ENCODE results near the gene HEPN1. TPM values are rescaled to one million over a fixed set of nuclear protein-coding genes. Genes with fewer than 3 reads are reported as not detected.
"Not testable (repeated sequence)": the region's sequence is repeated elsewhere in the genome, so short reads cannot be mapped to it uniquely, and the experiment has no call there.

Gene HEPN1
- total RNA-seq, 2 donors from 2014 or later: not detected

GRCh38 chr11:124945826-124946225 lies 26.8 kb downstream of the HEPN1 start:
- Mint-ChIP-seq H3K27ac (no peak overlapping the region), H3K9me3 (peaks cover 7 to 12% of the 10 kb centered on the region in 2 donors), H3K36me3 (peaks cover 7 to 9% of the 10 kb centered on the region in 2 donors)
- ATAC-seq (no peak), DNase-seq (ENCODE audit: low spot score in 2 of 2) (no peak)

GRCh38 chr11:124946735-124947141 lies 27.7 kb downstream of the HEPN1 start:
- ATAC-seq (no peak), DNase-seq (ENCODE audit: low spot score in 2 of 2) (no peak)
- Mint-ChIP-seq H3K36me3 (peaks cover 7 to 9% of the 10 kb centered on the region in 2 donors), H3K9me3 (peaks cover 7 to 12% of the 10 kb centered on the region in 2 donors), H3K27ac (no peak overlapping the region)

- Mint-ChIP-seq H3K27ac (no peak overlapping the region), H3K36me3 (peaks cover 7 to 9% of the 10 kb centered on the region in 2 donors), H3K9me3 (peaks cover 7 to 12% of the 10 kb centered on the region in 2 donors)
- ATAC-seq (no peak), DNase-seq (ENCODE audit: low spot score in 2 of 2) (no peak)
These were observed 31.7 kb downstream of the HEPN1 start for GRCh38 chr11:124950601-124951330.

- no peak for ATAC-seq
- no peak for DNase-seq (ENCODE audit: low spot score in 2 of 2)
- H3K27ac Mint-ChIP-seq: no peak overlapping the region
- H3K36me3 Mint-ChIP-seq: peaks cover 7 to 9% of the 10 kb centered on the region in 2 donors
- H3K9me3 Mint-ChIP-seq: peaks cover 7 to 12% of the 10 kb centered on the region in 2 donors
These were observed 32.3 kb downstream of the HEPN1 start for GRCh38 chr11:124951341-124951740.

DNA sequence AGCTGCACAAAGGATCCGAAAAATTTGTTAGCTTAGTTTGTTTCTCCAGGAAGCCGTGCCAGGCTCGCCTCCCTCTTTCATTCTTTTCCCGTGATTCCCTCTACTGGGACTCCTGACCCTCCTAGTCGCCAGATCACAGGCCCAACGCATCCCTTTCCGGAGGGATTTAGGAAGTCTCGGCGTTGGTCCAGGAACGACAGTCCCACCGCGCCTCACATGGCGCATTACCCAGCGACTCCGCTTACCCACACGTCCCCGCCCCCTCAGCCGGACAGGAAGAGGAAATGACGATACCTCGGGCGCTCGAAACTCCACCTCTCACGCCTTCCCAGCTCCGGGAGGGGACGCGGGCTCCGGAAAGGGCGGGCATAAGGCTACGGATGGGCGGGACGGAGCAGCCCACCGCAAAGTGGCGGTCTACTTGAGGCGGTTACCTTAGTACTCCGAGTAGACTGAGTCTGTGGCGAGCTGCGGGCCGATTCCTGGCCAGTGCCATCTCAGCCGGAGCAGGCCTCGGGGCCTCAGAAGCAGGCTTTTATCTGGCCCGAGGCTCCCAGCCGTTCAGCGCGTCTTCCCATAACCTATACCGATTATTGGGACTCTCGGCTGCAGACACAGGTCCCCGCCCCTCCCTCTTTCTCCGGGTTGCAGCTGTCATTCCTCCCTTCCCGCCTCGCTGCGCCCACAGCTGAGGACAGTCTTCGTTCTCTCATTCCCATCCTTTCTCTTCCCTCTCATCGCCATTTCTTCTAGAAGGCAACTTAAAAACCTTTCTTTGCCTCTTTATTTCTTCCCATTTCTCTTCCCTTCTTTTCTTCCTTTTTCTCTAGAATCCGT lies 34.9 kb downstream of the HEPN1 start, which contains the start of gene CCDC15:
Gene CCDC15 (plus strand): TSS at position 450 of the 837 bp plus-strand sequence. CDS start 531 bp downstream, outside the sequence.
- ATAC-seq (peak; percentile 98 to 100), DNase-seq (ENCODE audit: low spot score in 2 of 2) (peak; percentile 90 to 97)
- Mint-ChIP-seq H3K9me3 (no peaks in the 10 kb centered on the region), H3K36me3 (no peaks in the 10 kb centered on the region), H3K27ac (no peak within 1 kb of the TSS)

- ATAC-seq: no peak
- DNase-seq (ENCODE audit: low spot score in 2 of 2): no peak
These were observed 35.5 kb downstream of the HEPN1 start for GRCh38 chr11:124954590-124954955.

GRCh38 chr11:124955035-124955434 lies 36.0 kb downstream of the HEPN1 start:
- Mint-ChIP-seq H3K36me3 (no peaks in the 10 kb centered on the region), H3K9me3 (no peaks in the 10 kb centered on the region), H3K27ac (no peak overlapping the region)
- no peak for DNase-seq (ENCODE audit: low spot score in 2 of 2)
- no peak for ATAC-seq

More at GRCh38 chr11:124954590-124954955, 35.5 kb downstream of the HEPN1 start:
- Mint-ChIP-seq H3K27ac (no peak overlapping the region), H3K9me3 (no peaks in the 10 kb centered on the region), H3K36me3 (no peaks in the 10 kb centered on the region)

DNA sequence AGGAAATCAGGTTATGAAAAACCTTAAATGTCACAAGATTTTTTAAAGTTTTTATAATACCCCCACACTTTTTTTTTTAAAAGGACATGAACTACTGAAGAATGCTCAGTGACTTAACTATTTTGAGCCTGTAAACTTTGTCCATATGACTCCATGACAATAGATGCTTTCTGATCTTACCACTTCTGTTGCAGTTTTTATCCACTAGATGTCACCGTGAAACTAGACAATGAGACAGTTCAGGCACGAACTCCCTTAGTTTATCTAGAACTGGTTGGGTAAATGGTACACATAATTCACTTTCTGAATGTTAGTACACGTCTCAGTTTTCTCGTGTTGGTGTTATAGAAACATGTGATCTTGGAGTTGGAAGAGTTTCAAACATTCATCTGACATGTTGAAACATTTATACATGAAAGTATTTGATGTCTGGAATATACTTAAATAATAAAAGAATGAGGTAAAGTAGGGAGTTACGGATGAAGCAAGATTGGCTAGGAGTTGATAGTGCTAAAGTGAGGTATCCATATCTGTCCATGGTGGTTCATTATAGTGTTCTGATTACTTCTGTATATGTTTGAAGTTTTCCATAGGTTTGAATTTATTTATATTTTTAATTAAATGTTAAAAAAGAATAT lies 43.0 kb downstream of the HEPN1 start:
- no peak overlapping the region for H3K27ac Mint-ChIP-seq
- H3K36me3 Mint-ChIP-seq: peaks cover 0 to 5% of the 10 kb centered on the region in 2 donors
- ATAC-seq (peak; percentile 68 to 90), DNase-seq (ENCODE audit: low spot score in 2 of 2) (peak in 1 of 2 donors; percentile 12)
- H3K9me3 Mint-ChIP-seq: no peaks in the 10 kb centered on the region

DNA sequence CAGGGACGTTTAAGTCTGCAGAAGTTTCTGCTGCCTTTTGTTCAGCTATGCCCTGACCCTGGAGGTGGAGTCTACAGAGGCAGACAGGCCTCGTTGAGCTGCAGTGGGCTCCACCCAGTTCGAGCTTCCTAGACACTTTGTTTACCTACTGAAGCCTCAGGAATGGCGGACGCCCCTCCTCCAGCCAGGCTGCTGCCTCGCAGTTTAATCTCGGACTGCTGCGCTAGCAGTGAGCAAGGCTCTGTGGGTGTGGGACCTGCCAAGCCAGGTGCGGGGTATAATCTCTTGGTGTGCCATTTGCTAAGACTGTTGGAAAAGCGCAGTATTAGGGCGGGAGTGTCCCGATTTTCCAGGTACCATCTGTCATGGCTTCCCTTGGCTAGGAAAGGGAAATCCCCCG lies 49.1 kb downstream of the HEPN1 start:
- not testable (repeated sequence) for ATAC-seq; H3K9me3 Mint-ChIP-seq; DNase-seq (ENCODE audit: low spot score in 2 of 2); H3K36me3 Mint-ChIP-seq; H3K27ac Mint-ChIP-seq

Other genes with a start within 250 kb of the HEPN1 start
- 10 to 100 TPM in 1 of 2 donors, 1 to 10 TPM in 1; 7.6 to 12.3 TPM for gene SIAE, start 245.5 kb upstream of the HEPN1 start, total RNA-seq
- 1 to 10 TPM; 1.9 to 2.6 TPM for gene SPA17, start 245.3 kb upstream of the HEPN1 start, total RNA-seq
- 10 to 100 TPM; 12.0 to 12.2 TPM for gene NRGN, start 179.3 kb upstream of the HEPN1 start, total RNA-seq
- not detected for gene VSIG2, start 167.0 kb upstream of the HEPN1 start, total RNA-seq
- 1 to 10 TPM in 1 of 2 donors, under 1 TPM in 1; 0.36 to 1.7 TPM for gene ESAM, start 157.0 kb upstream of the HEPN1 start, total RNA-seq
- 1 to 10 TPM; 3.6 to 8.4 TPM for gene MSANTD2, start 118.8 kb upstream of the HEPN1 start, total RNA-seq
- gene ROBO3, start 53.8 kb upstream of the HEPN1 start, total RNA-seq: 10 to 100 TPM; 18.0 to 24.4 TPM
- not detected for gene ROBO4, start 21.4 kb upstream of the HEPN1 start, total RNA-seq
- gene HEPACAM, start 16.8 kb downstream of the HEPN1 start, total RNA-seq: not detected
- 10 to 100 TPM in 1 of 2 donors, 1 to 10 TPM in 1; 5.3 to 15.5 TPM for gene CCDC15, start 35.0 kb downstream of the HEPN1 start, total RNA-seq
- gene SLC37A2, start 144.1 kb downstream of the HEPN1 start, total RNA-seq: 1 to 10 TPM in 1 of 2 donors, under 1 TPM in 1; 0.56 to 1.8 TPM
- 10 to 100 TPM; 10.1 to 10.8 TPM for gene TMEM218, start 192.4 kb downstream of the HEPN1 start, total RNA-seq
- under 1 TPM in 1 of 2 donors, not detected in 1; 0.08 TPM for gene PKNOX2, start 245.5 kb downstream of the HEPN1 start, total RNA-seq